WI38 (cell line): ENCODE measurements around the gene PEX19.

Experiments
- H3K4me3 ChIP-seq: 2 replicates; pipeline ENCODE4 v1.5.1; 2011; ENCODE audit warnings: low read depth, mild to moderate bottlenecking, control low read depth, low read length
- TF ChIP-seq, protein P1 (sequence below): IDR thresholded peaks from 2 replicates; pipeline ENCODE4 v1.5.1; 2012; ENCODE audit warnings: low read depth, mild to moderate bottlenecking, control low read depth, low read length

Gene PEX19

DNA sequence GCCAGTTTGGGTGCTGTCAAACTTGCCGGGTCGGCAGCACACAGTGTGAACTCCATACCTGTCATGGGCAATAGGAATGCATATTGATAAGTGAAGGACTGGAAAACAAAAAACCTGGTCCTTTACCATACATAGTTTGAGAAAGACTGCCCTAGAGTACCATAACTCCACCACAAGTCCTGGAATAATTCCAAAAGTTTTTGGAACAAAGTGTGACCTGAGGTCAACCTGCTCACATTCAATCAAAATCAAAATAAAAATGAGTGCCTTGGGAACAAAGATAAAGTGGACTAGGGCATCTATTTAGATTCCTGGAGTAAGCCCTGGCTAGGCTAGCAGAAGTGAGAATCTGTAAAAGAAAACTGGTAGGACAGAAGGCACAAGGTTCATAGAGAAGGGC, 7.6 kb downstream of the PEX19 start:
- TF ChIP-seq, protein P1, sequence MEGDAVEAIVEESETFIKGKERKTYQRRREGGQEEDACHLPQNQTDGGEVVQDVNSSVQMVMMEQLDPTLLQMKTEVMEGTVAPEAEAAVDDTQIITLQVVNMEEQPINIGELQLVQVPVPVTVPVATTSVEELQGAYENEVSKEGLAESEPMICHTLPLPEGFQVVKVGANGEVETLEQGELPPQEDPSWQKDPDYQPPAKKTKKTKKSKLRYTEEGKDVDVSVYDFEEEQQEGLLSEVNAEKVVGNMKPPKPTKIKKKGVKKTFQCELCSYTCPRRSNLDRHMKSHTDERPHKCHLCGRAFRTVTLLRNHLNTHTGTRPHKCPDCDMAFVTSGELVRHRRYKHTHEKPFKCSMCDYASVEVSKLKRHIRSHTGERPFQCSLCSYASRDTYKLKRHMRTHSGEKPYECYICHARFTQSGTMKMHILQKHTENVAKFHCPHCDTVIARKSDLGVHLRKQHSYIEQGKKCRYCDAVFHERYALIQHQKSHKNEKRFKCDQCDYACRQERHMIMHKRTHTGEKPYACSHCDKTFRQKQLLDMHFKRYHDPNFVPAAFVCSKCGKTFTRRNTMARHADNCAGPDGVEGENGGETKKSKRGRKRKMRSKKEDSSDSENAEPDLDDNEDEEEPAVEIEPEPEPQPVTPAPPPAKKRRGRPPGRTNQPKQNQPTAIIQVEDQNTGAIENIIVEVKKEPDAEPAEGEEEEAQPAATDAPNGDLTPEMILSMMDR, result no peak

DNA sequence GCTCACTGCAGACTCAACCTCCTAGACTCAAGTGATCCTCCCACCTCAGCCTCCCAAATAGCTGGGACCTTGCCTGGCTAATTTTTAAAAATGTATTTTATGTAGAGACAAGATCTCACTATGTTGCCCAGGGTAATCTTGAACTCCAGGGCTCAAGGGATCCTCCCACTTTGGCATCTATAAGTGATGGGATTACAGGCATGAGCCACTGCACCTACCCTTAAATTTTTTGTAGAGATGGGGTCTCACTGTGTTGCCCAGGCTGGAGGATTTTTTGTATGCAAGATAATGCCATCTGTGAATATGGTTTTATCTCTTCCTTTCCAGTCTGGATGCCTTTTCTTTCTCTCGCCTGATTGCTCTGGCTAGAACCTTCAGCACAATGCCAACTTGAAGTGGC, 13.9 kb downstream of the PEX19 start:
- H3K4me3 ChIP-seq, result no peak overlapping the region
- TF ChIP-seq, protein P1, result no peak

More for the DNA sequence above, 7.6 kb downstream of the PEX19 start:
- no peak overlapping the region for H3K4me3 ChIP-seq

DNA sequence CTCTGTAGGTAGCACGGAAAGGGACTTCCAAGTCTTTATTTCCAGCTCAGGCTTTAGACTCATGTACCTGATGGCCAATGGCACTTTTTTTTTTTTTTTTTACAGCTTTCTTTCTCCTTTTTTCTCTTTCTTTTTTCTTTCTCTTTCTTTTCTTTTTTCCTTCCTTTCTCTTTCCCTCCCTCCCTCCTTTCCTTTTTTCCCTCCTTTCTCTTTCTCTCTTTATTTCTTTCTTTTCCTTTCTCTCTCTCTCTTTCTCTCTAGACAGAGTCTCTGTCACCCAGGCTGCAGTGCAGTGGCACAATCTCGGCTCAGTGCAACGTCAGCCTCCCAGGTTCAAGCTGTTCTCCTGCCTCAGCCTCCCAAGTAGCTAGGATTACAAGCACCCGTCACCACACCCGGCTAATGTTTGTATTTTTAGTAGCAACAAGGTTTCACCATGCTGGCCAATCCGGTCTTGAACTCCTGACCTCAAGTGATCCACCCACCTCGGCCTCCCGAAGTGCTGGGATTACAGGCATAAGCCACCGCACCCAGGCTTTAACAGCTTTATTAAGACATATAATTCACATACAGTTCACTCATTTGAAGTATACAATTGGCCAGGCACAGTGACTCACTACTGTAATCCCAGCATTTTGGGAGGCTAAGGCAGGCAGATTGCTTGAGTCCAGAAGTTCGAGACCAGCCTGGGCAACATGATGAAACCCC, 17.5 kb downstream of the PEX19 start:
- H3K4me3 ChIP-seq, result no peak overlapping the region
- TF ChIP-seq, protein P1, result no peak

DNA sequence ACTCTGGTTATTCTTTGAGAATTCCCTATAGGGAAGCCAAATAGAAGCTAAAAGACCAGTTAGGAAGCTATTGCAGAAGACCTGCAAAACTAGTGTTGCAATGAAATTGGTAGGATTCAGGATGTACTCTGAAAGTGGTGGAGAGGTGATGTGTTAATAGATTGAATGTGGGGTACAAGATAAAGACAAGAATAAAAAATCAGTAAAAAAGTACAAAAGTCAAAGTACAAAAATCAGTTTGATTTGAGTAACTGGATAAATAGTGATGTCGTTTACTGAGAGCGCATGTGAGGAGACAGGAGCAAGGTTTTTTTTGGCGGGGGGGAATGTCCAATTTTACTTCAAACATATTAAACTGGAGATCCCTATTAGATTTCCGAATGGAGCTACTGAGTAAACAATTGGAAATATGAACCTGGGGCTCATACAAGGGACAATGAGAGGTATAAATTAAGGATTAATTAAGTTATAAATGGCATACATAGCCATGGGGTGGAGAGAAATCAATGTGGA, 20.1 kb downstream of the PEX19 start:
- TF ChIP-seq, protein P1, result no peak
- no peak overlapping the region for H3K4me3 ChIP-seq

DNA sequence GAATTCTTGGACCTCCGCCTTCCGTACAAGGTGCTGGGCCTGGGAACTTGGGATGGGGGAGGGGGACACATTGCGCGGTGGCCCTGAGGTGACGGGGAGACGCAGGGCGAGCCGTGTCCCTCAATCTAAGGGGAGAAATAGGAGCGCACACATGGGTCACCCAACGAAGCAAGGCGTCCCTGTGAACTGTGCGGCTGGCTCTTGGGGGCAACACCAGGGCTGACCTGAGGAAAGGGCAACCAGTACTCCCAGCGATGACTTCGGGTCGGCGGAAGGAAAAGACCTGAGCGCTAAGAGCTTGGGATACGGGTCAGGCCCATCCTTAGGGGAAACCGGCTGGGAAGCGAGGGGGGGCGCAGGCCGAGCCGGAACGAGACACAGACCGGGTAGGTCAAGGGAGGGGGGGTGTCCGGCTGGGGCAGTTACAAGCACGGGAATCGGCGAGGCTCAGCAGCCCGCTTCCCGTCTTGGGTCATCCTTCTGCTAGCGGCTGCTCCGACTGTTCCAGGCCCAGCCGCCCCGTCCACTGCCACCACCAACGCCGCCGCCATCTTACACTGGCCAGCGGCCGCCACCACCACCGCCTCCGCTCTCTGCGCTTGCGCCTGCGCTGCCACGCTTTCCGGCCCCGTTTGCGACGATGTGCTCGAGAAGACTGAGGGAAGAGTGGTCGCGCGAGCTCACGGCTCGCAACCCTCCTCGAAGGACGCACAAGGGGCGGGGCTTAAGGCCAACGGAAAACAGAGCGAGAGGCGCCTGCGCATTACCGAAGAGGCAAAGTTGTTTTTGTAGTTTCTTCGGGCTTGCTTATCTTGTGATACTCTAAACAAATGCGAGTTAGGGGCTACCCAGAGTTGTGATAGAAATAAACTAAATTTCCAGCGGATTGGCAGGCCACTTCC, 22.8 kb downstream of the PEX19 start, which contains the start of gene DCAF8:
Gene DCAF8, minus strand, starts transcription at position 657 of the 902 bp plus-strand sequence. CDS start 18,541 bp downstream, outside the sequence.
- H3K4me3 ChIP-seq, result peak within 1 kb of the TSS; percentile 97
- TF ChIP-seq, protein P1, result no peak

DNA sequence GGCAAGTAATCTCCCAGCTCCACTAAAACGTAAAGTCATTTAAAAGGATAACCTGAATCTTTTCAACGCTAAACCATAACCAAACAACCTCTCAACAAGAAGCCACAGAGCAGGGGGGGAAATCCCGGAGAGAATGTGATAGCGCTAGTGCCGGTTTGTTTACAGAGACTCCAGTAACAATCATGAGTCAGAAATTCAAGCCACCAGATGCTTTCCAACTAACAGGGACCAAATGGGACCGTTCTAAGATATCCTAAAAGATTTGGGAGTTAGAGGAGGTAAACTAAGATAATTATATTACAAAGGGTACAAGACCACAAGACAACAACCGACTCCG, 23.4 kb downstream of the PEX19 start:
- TF ChIP-seq, protein P1, result no peak
- peak overlapping the region; percentile 97 for H3K4me3 ChIP-seq
